ENCODE data around the gene OGDHL. TPM values are rescaled to one million over a fixed set of nuclear protein-coding genes. Genes with fewer than 3 reads are reported as not detected.

OGDHL gene
- total RNA-seq, 1 donor from 2014 or later, result 4.5 TPM

DNA sequence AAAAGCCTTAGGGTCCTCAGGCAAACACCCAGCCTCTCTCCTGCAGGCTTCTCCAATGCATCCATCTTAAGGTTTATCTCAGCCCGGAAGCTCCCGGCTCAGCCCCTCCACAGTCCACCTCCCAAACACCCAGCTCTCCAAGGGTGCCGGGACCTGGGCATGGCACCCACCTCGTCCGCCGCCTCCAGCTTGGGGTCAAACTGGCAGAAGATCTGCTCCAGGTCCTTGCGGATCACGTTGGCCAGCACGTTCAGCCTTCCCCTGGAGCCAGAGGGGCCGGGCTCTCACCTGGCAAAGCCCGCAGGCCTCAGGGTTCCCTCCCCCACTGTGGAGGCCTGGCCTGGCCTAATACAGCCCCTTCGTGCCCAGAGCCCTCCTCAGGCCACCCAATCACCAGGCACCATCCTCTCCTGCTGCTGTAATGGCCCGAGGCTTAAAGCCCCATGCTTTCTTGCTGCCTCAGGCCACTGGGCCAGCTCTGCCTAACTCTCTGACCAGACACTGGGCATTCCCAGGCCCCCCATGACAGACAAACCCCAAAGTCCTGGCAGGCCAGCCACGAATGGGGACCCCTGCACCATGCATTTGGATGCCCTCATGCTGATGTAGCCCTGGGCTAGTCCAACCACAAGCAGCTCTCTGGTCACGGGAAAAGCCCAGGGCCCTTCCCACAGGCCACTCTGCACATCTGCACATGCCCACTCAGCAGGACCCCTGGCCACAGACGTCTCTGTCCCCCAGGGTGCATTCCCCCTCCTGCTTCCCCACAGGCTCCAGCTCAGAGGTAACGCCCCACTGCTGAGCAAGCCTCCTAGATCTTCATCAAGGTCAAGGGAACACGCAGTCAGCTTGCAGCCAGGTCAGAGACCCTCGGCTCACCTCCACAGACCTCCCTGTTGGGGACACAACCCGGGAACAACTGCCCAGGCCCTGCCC lies 12.3 kb downstream of the OGDHL start:
- TF ChIP-seq, protein P1, sequence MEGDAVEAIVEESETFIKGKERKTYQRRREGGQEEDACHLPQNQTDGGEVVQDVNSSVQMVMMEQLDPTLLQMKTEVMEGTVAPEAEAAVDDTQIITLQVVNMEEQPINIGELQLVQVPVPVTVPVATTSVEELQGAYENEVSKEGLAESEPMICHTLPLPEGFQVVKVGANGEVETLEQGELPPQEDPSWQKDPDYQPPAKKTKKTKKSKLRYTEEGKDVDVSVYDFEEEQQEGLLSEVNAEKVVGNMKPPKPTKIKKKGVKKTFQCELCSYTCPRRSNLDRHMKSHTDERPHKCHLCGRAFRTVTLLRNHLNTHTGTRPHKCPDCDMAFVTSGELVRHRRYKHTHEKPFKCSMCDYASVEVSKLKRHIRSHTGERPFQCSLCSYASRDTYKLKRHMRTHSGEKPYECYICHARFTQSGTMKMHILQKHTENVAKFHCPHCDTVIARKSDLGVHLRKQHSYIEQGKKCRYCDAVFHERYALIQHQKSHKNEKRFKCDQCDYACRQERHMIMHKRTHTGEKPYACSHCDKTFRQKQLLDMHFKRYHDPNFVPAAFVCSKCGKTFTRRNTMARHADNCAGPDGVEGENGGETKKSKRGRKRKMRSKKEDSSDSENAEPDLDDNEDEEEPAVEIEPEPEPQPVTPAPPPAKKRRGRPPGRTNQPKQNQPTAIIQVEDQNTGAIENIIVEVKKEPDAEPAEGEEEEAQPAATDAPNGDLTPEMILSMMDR (IDR thresholded peaks at IDR 0.05; ENCODE audit: borderline replicate concordance), result no peak
- DNase-seq, result no peak

DNA sequence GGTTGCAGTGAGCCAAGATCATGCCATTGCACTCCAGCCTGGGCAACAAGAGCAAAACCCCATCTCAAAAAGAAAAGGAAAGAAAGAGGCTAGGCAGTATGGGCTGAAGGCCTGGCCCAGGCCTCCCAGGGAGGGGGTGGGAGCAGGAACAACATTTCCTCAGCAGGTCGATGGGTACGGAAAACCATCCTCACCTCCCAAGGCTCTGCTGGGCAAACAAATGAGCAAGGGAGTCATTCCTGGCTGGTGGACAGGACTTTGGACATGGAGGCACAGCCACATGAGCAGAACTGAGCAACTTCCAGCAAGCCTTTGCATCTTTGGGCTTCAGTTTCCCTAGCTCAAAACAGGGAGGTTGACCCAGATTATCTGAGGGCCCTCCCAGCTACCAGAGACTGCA lies 13.0 kb downstream of the OGDHL start:
- no peak for DNase-seq

More for the DNA sequence above, 12.3 kb downstream of the OGDHL start:
- H3K9me3 ChIP-seq (replicated peaks), result no peaks in the 10 kb centered on the region
- peaks cover 15% of the 10 kb centered on the region for H3K27me3 ChIP-seq (ENCODE audit: low read depth)
- no peak overlapping the region for H3K4me3 ChIP-seq
- intact Hi-C loops (cut with micrococcal nuclease), result no loop called here
- no peaks in the 10 kb centered on the region for H3K36me3 ChIP-seq
- H3K27ac ChIP-seq (replicated peaks), result no peak overlapping the region
- no peaks in the 10 kb centered on the region for H3K4me1 ChIP-seq

DNA sequence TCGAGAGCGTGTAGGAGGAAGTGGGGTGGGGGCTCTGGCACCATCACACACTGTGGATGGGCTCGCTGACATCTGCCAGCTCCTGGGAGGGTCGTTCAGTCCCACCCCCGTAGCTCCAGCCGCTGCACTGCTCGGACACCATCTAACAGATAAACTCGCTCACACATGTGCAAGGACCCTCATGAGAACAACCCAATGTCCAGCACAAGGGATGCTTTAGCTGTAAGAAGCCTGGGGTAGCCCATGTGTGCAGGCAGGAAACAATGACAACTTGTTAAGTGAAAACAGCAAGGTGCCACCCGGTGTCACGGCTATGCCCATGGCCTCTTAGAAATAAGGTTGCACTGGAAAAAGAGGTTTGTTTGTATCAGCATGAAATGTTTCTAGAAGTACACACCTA lies 14.1 kb downstream of the OGDHL start:
- DNase-seq, result no peak
- TF ChIP-seq, protein P1 (IDR thresholded peaks at IDR 0.05; ENCODE audit: borderline replicate concordance), result no peak
- H3K27ac ChIP-seq (replicated peaks), result no peak overlapping the region
- H3K27me3 ChIP-seq (ENCODE audit: low read depth), result peaks cover 15% of the 10 kb centered on the region
- intact Hi-C loops (cut with micrococcal nuclease), result no loop called here
- no peak overlapping the region for H3K4me3 ChIP-seq
- no peaks in the 10 kb centered on the region for H3K4me1 ChIP-seq
- H3K36me3 ChIP-seq, result no peaks in the 10 kb centered on the region
- H3K9me3 ChIP-seq (replicated peaks), result no peaks in the 10 kb centered on the region

More for the DNA sequence above, 13.0 kb downstream of the OGDHL start:
- H3K27me3 ChIP-seq (ENCODE audit: low read depth), result peaks cover 15% of the 10 kb centered on the region
- H3K9me3 ChIP-seq (replicated peaks), result no peaks in the 10 kb centered on the region
- intact Hi-C loops (cut with micrococcal nuclease), result no loop called here
- H3K4me3 ChIP-seq, result no peak overlapping the region
- no peak overlapping the region for H3K27ac ChIP-seq (replicated peaks)
- no peaks in the 10 kb centered on the region for H3K4me1 ChIP-seq
- no peaks in the 10 kb centered on the region for H3K36me3 ChIP-seq
- TF ChIP-seq, protein P1 (IDR thresholded peaks at IDR 0.05; ENCODE audit: borderline replicate concordance), result no peak

DNA sequence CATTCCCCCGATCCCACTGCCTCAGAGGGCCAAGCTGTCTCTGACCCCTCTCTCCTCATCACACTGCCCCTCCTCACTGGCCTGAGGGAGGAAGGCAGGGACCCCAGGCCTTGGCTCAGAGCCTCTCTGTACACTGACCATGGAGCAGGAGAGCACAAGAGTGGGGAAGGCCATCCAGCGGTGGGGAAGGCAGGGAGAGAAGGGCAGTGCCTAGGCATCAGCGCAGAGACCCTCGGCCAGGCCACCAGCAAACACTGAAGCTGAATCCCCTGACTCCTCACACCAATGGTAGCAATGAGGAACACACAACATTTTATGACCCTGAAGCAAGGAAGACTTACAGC lies 14.8 kb downstream of the OGDHL start:
- intact Hi-C loops (cut with micrococcal nuclease), result no loop called here
- no peak for DNase-seq
- Histone ChIP-seq H3K4me1 (no peaks in the 10 kb centered on the region), H3K27me3 (ENCODE audit: low read depth) (peaks cover 10% of the 10 kb centered on the region), H3K9me3 (replicated peaks) (no peaks in the 10 kb centered on the region), H3K4me3 (no peak overlapping the region), H3K27ac (replicated peaks) (no peak overlapping the region), H3K36me3 (no peaks in the 10 kb centered on the region)
- TF ChIP-seq, protein P1 (IDR thresholded peaks at IDR 0.05; ENCODE audit: borderline replicate concordance), result no peak

DNA sequence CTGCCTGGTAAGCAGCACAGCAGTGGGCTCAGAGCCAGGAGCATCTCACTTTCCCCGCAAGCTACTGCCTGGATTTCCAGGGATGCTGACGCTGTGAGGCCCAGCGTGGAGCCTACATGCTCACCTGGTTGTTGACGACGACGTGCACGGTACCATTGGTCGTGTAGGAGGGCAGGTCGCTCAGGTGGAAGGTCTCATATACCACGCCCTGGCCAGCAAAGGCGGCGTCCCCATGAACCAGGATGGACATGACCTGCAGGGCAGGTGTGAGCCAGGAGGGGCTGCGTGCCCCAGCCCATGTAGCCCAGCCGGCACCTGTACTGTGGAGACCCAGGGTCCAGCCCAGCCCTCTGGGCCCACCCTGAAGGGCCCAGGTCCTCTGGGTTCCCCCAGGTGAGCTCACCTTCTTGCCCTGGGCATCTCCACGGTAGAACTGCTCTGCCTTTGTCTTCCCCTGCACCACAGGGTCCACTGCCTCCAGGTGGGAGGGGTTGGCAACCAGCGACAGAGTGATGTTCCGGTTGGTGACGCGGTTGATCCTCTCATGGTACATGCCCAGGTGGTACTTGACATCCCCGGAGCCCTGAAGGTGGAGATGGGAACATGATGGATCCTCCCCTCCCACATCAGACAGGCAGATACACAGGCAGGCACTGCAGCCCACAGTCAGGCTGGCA lies 15.4 kb downstream of the OGDHL start:
- no peak overlapping the region for H3K27ac ChIP-seq (replicated peaks)
- no peak for DNase-seq
- intact Hi-C loops (cut with micrococcal nuclease), result no loop called here

More for the DNA sequence above, 15.4 kb downstream of the OGDHL start:
- Histone ChIP-seq H3K4me1 (no peaks in the 10 kb centered on the region), H3K4me3 (no peak overlapping the region), H3K9me3 (replicated peaks) (no peaks in the 10 kb centered on the region), H3K27me3 (ENCODE audit: low read depth) (peaks cover 5% of the 10 kb centered on the region), H3K36me3 (no peaks in the 10 kb centered on the region)
- TF ChIP-seq, protein P1 (IDR thresholded peaks at IDR 0.05; ENCODE audit: borderline replicate concordance), result no peak

Data from left ventricle myocardium inferior (tissue), 1 donor.